ENCODE data around the gene NUP85.
"Not testable (repeated sequence)": the region's sequence is repeated elsewhere in the genome, so short reads cannot be mapped to it uniquely, and the experiment has no call there.

Gene NUP85

GRCh38 chr17:75199886-75200618 lies 5.4 kb upstream of the NUP85 start:
- no peak for DNase-seq

GRCh38 chr17:75205793-75206163 lies 299 bp downstream of the NUP85 start:
- no peak for DNase-seq

- DNase-seq: not testable (repeated sequence)
Measured at GRCh38 chr17:75207050-75207407, 1.6 kb downstream of the NUP85 start.

- DNase-seq: no peak
Measured at GRCh38 chr17:75207760-75208159, 2.3 kb downstream of the NUP85 start.

- no peak for DNase-seq
Measured at GRCh38 chr17:75208161-75208560, 2.7 kb downstream of the NUP85 start.

- DNase-seq: no peak
Measured at GRCh38 chr17:75209061-75209460, 3.6 kb downstream of the NUP85 start.

GRCh38 chr17:75218131-75218530 lies 12.7 kb downstream of the NUP85 start:
- no peak for DNase-seq

- DNase-seq: no peak
Measured at GRCh38 chr17:75219815-75220214, 14.3 kb downstream of the NUP85 start.

- DNase-seq: no peak
Measured at GRCh38 chr17:75225016-75225415, 19.5 kb downstream of the NUP85 start.

- DNase-seq: no peak
Measured at GRCh38 chr17:75227729-75228128, 22.2 kb downstream of the NUP85 start.

GRCh38 chr17:75228305-75228704 lies 22.8 kb downstream of the NUP85 start:
- DNase-seq: peak; percentile 46

- DNase-seq: no peak
Measured at GRCh38 chr17:75228847-75229246, 23.4 kb downstream of the NUP85 start.

- no peak for DNase-seq
Measured at GRCh38 chr17:75231071-75231470, 25.6 kb downstream of the NUP85 start.

- DNase-seq: no peak
Measured at GRCh38 chr17:75231741-75232464, 26.4 kb downstream of the NUP85 start.

- DNase-seq: no peak
Measured at GRCh38 chr17:75232786-75233185, 27.3 kb downstream of the NUP85 start.

- no peak for DNase-seq
Measured at GRCh38 chr17:75237100-75238014, 31.9 kb downstream of the NUP85 start.

GRCh38 chr17:75238020-75238580 lies 32.6 kb downstream of the NUP85 start:
- no peak for DNase-seq

- DNase-seq: peak; percentile 20
Measured at GRCh38 chr17:75238684-75239191, 33.3 kb downstream of the NUP85 start.

GRCh38 chr17:75239214-75239613 lies 33.7 kb downstream of the NUP85 start:
- no peak for DNase-seq

GRCh38 chr17:75239778-75240393 lies 34.4 kb downstream of the NUP85 start:
- DNase-seq: no peak

- no peak for DNase-seq
Measured at GRCh38 chr17:75240394-75241142, 35.1 kb downstream of the NUP85 start.

- no peak for DNase-seq
Measured at GRCh38 chr17:75241143-75241430, 35.6 kb downstream of the NUP85 start.
